GM20431 (cell line): ENCODE results near the gene KERA.

Experiments
- in situ Hi-C: fragments of 300-500 bp; cut with MseI, MboI; formaldehyde crosslinking; loops from one replicate; pipeline ENCODE4 v1.15.0; 2020; ENCODE audit warnings: low sequenced_read_pairs; ENCODE audit not compliant: unreplicated experiment

KERA gene

DNA sequence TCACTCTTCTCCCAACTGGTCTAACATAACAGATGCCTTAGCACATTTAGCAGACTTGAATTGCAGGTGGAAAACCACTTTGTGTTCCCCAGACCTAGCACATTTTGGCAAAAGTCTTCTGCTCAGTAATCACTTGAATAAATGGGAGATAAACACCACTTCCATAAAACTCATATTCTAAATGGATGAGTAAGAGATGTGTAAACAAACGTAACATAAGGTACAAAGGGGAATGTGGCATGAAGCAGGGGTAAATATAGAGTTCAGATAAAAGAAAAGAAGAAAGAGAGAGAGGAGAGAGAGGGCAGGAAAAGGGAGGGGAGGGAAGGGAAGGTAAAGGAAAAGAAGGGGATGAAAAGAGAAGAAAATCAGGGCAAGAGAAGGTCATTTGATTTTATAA lies 17.0 kb upstream of the KERA start:
- in situ Hi-C loops, result no loop called here

GRCh38 chr12:91074154-91074709 lies 16.4 kb upstream of the KERA start:
- in situ Hi-C loops, result no loop called here

DNA sequence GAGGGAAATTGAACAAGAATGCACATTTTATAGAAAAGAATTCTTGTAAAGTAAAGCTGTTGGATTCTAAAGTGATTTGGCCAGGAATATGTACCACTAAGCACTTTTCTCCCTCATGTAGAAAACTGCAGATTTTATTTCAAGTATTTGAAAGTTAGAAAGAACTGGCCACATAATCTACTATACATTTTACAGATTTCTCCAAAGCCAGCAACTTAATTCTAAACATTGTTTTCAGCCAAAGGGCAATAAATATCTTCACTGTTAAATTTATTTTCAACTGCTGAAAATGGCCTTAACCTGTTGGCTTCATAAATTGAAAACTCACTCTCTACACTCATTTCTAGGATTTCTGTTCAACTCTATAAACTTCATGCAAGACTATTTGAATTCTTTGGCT lies 15.6 kb upstream of the KERA start:
- in situ Hi-C loops, result no loop called here

DNA sequence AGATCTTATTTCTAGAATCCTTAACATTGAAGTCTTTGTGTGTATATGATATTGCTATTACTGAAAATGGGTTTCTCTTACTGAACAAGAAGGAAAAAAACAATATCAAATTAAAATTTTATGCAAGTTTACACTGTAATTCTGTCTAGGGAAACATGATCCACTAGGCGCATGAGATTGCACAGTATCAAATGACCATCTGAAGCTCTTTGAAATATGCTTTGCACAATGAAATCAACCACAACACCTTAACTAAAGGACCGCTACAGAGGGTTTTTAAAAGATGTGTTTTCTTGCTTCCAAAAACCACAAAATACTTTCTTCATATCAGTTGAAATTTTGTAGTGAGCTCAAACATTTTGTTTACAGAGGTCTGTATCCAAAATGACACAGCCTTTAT lies 15.1 kb upstream of the KERA start:
- in situ Hi-C loops, result no loop called here

- in situ Hi-C loops, result no loop called here
Observed at GRCh38 chr12:91070936-91071335, 13.1 kb upstream of the KERA start.

DNA sequence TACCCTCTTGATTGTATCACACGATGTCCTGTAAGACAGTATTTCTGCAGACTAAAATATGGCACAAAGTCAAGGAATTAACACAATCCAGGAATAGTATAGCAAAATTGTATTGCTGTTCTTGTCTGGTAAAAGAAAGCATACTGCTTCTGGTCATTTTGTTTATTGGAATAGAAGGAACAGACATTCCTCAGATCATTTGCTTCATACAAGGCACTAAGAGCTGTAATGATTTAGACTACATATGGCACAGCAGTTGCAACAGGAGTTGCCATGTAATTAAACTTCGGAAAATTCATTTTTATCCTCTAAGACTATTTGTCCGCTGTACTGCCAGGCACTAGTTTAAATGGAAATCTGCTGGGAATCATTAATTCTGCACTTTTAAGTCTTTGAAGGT lies 7.6 kb upstream of the KERA start:
- in situ Hi-C loops, result no loop called here

DNA sequence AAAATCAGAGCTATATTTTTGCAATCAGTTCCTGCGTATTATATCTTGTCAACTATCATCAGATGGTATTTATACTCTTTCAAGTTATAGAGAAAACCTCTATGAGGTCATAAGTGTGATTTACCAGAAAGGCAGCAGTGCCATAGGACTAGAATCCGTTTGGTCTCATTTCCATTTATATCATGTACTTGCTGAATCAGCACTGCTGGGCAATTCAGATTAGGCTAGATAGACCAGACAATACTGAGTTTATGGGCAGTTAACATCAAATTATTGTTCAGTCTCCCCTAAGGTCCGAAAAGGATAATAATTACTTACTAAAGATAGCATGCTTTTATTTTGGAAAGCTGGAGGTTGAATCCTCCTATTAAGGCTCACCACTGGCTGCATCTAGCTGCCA lies 6.8 kb upstream of the KERA start:
- in situ Hi-C loops, result no loop called here

- in situ Hi-C loops, result no loop called here
Observed at GRCh38 chr12:91061091-91061490, 3.3 kb upstream of the KERA start.

DNA sequence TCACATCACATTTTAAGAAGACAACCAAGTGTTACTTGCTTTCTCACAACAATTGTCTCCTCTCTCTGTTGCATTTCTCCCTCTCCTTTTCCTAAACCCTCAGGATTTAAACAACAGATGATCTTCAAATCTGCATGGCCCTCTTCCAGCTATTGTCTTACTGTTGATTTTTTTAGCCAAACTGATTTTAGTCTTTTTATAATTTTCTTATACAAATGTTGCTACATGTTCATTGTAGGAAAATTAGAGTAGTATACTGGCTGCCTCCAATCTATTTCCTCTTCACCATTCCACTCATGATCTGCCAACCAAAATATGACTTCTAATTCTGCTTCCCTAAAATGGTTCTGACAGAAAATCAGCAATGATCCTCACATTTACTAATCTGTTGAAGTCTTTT lies 1.4 kb upstream of the KERA start:
- in situ Hi-C loops, result no loop called here

- in situ Hi-C loops, result no loop called here
Observed at GRCh38 chr12:91058786-91059185, 962 bp upstream of the KERA start.

GRCh38 chr12:91056488-91056887 lies 1.3 kb downstream of the KERA start:
- in situ Hi-C loops, result no loop called here

DNA sequence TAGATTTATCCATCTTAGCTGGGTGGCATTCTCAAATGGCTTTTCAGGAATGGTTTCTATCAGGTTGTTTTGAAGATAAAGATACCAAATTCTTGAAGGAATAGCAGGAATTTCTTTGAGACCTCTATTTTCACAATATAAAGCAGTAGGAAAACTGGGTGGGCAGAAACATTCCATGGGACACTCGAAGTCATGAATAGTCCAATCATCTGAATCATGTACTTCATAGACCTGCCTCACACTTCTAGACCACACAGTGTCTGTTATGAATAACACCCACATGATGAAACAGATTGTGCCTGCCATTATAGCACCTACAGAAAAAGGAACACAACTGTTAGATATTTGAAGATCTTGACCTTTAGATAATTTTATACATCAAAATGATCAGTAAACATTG lies 1.8 kb downstream of the KERA start:
- in situ Hi-C loops, result no loop called here

- in situ Hi-C loops, result no loop called here
Observed at GRCh38 chr12:91053951-91054715, 3.7 kb downstream of the KERA start.

DNA sequence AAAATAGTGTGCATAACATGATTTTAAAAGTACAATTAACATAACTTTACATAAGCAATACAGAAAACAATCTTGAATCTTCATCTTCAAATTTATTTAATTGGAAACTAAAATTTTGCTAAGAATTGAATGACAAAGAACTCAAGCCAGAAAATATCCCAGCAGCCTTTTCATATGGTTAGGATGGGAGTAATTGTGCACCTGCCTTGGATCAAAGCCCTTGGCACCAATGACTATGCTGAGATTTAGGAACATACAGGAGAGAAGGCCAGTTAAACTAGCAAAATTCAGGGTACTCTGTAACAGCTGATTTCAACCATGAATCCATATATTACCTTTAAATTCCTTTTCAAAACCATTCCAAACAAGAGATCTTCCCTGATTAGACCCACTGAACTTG lies 5.8 kb downstream of the KERA start:
- in situ Hi-C loops, result no loop called here

DNA sequence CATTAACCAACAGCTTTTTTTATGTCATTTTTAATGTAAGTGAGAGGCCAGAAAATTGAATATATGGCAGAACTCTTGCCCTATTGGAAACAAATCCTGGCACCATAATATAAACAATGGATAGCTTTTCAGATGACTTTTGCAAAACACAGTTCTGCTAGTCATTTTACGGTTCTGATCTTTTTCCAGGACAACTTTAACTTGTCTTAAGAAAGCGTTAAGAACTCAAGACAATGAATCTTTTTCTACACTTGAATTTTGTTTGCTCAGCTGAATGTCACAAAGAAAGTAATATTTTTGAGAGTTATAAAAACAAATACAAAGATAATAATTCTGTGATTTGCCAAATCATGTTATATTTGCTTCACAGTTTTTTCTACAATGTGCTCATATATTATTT lies 13.2 kb downstream of the KERA start:
- in situ Hi-C loops, result no loop called here

- in situ Hi-C loops, result no loop called here
Observed at GRCh38 chr12:91043408-91043807, 14.4 kb downstream of the KERA start.

DNA sequence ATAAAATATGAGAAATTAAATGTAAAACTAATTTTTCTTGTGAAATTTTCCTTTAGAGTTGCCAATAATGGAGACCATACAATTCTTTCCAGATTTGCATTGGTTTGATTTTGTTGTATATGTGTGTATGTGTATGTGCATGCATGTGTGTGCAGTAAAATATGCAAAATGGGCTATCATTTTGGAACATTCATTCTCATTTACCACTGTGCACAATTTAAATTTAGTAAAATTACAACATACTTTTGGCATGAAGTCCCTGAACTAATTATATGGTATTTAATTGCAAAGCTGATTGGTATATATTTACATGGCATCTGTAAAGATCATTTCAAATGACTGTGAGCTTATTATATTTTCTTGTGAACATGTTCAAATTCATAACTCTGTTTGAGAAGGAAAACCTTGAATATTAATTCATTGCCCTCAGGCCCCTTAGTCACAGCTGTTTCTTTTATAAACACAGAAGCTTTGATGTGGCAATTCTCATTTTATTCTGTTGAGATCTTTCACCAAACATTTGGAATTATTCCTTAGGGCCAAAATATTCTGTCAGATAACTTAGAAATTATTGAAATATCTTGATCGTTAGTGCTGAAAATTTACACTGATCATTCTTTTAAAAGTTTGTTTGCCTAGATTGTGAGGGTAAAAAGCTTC lies 17.6 kb downstream of the KERA start:
- in situ Hi-C loops, result no loop called here

- in situ Hi-C loops, result no loop called here
Observed at GRCh38 chr12:91037276-91037675, 20.5 kb downstream of the KERA start.

DNA sequence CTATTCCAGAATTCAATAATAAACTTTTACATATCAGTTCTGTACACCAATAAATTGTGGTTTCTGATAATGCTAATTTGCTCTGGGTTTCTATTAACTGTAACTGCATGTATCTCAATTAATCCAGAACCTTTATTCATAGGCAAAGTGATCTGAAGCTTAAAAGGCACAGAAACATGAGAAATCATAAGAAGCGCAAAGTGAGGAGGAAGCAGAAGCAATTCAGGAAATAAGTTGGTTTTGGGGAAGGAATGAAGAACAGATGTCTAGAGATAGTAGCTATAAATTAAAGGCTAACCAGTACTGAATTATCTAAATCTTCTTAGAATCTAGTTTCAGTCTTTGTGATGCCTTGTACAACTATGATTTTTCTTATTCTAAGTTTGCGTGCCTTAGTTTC lies 24.6 kb downstream of the KERA start:
- in situ Hi-C loops, result no loop called here

- in situ Hi-C loops, result no loop called here
Observed at GRCh38 chr12:91023326-91024004, 34.4 kb downstream of the KERA start.

- in situ Hi-C loops, result no loop called here
Observed at GRCh38 chr12:91021076-91021475, 36.7 kb downstream of the KERA start.
